Fibroblast of lung (primary cell): Measurements from ENCODE around the gene PAQR6. TPM values are rescaled to one million over a fixed set of nuclear protein-coding genes. Genes with fewer than 3 reads are reported as not detected.

Experiments used
- DNase-seq, 2 donors: peaks; one replicate each; pipeline versions ENCODE4 v3.0.0 to v3.0.0-alpha.2; 2010; ENCODE audit warnings: low read depth in 2 of 2
- H2AFZ ChIP-seq: 2 replicates; pipeline ENCODE4 v1.5.1; 2012; ENCODE audit warnings: low read length, control low read depth, inconsistent platforms
- H3K27ac ChIP-seq: 2 replicates; pipeline ENCODE4 v1.5.1; 2011; ENCODE audit warnings: low read length, control low read depth; ENCODE audit not compliant: insufficient read depth
- H3K27me3 ChIP-seq: 2 replicates; pipeline ENCODE4 v1.5.1; 2011; ENCODE audit warnings: mild to moderate bottlenecking, low read length; ENCODE audit not compliant: control insufficient read depth, insufficient read depth
- H3K36me3 ChIP-seq: 2 replicates; pipeline ENCODE4 v1.5.1; 2011; ENCODE audit warnings: low read length; ENCODE audit not compliant: control insufficient read depth, insufficient read depth
- H3K4me1 ChIP-seq: 2 replicates; pipeline ENCODE4 v1.5.1; 2011; ENCODE audit warnings: low read length; ENCODE audit not compliant: control insufficient read depth, insufficient read depth; ENCODE audit errors: extremely low read depth
- H3K4me2 ChIP-seq: 2 replicates; pipeline ENCODE4 v1.5.1; 2011; ENCODE audit warnings: low read length, control low read depth; ENCODE audit not compliant: insufficient read depth; ENCODE audit errors: extremely low read depth
- H3K4me3 ChIP-seq, 4 experiments: fragments of 200-600 bp in 1 of 4; sonication (generic) in 1 of 4; replicated peaks in 1 of 4; 2 replicates each; pipeline ENCODE4 v1.5.1; 2011 to 2016; ENCODE audit warnings: low read length in 4 of 4, low read depth in 3 of 4, mild to moderate bottlenecking in 3 of 4, control low read depth in 2 of 4, inconsistent platforms in 1 of 4, mixed read lengths in 1 of 4; ENCODE audit not compliant: insufficient read depth in 1 of 4; ENCODE audit errors: control extremely low read depth in 1 of 4
- H3K79me2 ChIP-seq: 2 replicates; pipeline ENCODE4 v1.5.1; 2012; ENCODE audit warnings: mild to moderate bottlenecking, low read length, inconsistent platforms; ENCODE audit not compliant: control insufficient read depth, insufficient read depth
- H3K9ac ChIP-seq: 2 replicates; pipeline ENCODE4 v1.5.1; 2011; ENCODE audit warnings: mild to moderate bottlenecking, low read length, control low read depth; ENCODE audit not compliant: insufficient read depth
- H3K9me3 ChIP-seq: 2 replicates; pipeline ENCODE4 v1.5.1; 2012; ENCODE audit warnings: low read depth, low read length; ENCODE audit not compliant: control insufficient read depth, insufficient read depth
- H4K20me1 ChIP-seq: 2 replicates; pipeline ENCODE4 v1.5.1; 2011; ENCODE audit warnings: low read length; ENCODE audit not compliant: control insufficient read depth, insufficient read depth; ENCODE audit errors: extremely low read depth
- EZH2 ChIP-seq: IDR thresholded peaks from 2 replicates; pipeline ENCODE4 v1.5.1; 2012; ENCODE audit warnings: low read length, control low read depth, mild to moderate bottlenecking; ENCODE audit errors: missing control alignments
- polyA plus RNA-seq, 2 donors: library from polyadenylated mRNA; depleted of rRNA in 1 of 2; stranded (reverse) in 1 of 2; unstranded in 1 of 2; fragments of >200 nt; gene quantifications; 2 replicates each; pipeline ENCODE4 v1.2.1, GENCODE V29; 2011 to 2012; ENCODE audit warnings: missing spikeins in 1 of 2
- total RNA-seq: library from RNA; depleted of rRNA; stranded (reverse); fragments of >200 nt; gene quantifications from 2 replicates; pipeline ENCODE4 v1.2.1, GENCODE V29; 2014
- TF ChIP-seq, protein P1 (sequence below), 2 donors: IDR thresholded peaks in 1 of 2; conservative IDR thresholded peaks in 1 of 2; 1 replicate in 1 of 2; 2 replicates in 1 of 2; pipeline ENCODE4 v1.5.1; 2011 to 2012; ENCODE audit warnings: low read length in 2 of 2, control low read depth in 1 of 2, inconsistent platforms in 1 of 2, low read depth in 1 of 2, mild to moderate bottlenecking in 1 of 2

Gene PAQR6
- total and polyA plus RNA-seq, 2 donors (not counting 1 experiment from before 2014, with no cell fraction given) = 0.17 to 0.33 TPM

GRCh38 chr1:156242738-156243137, 5.1 kb downstream of the PAQR6 start:
- DNase-seq = no peak
- Histone ChIP-seq H2AFZ (no peak overlapping the region), H3K36me3 (peaks cover 1% of the 10 kb centered on the region), H3K4me3 (no peak overlapping the region), H4K20me1 (no peaks in the 10 kb centered on the region), H3K9me3 (no peaks in the 10 kb centered on the region), H3K79me2 (no peaks in the 10 kb centered on the region), H3K4me2 (no peak overlapping the region), H3K9ac (no peak overlapping the region), H3K27ac (no peak overlapping the region), H3K4me1 (peaks cover 3% of the 10 kb centered on the region), H3K27me3 (peaks cover 10% of the 10 kb centered on the region)
- no peak for TF ChIP-seq EZH2
- TF ChIP-seq, protein P1, sequence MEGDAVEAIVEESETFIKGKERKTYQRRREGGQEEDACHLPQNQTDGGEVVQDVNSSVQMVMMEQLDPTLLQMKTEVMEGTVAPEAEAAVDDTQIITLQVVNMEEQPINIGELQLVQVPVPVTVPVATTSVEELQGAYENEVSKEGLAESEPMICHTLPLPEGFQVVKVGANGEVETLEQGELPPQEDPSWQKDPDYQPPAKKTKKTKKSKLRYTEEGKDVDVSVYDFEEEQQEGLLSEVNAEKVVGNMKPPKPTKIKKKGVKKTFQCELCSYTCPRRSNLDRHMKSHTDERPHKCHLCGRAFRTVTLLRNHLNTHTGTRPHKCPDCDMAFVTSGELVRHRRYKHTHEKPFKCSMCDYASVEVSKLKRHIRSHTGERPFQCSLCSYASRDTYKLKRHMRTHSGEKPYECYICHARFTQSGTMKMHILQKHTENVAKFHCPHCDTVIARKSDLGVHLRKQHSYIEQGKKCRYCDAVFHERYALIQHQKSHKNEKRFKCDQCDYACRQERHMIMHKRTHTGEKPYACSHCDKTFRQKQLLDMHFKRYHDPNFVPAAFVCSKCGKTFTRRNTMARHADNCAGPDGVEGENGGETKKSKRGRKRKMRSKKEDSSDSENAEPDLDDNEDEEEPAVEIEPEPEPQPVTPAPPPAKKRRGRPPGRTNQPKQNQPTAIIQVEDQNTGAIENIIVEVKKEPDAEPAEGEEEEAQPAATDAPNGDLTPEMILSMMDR (conservative IDR thresholded peaks at IDR 0.05 in 1 of 2, IDR thresholded peaks at IDR 0.05 in 1 of 2; ENCODE audit: low read depth in 1 of 2, low read length in 2 of 2) = no peak

DNA sequence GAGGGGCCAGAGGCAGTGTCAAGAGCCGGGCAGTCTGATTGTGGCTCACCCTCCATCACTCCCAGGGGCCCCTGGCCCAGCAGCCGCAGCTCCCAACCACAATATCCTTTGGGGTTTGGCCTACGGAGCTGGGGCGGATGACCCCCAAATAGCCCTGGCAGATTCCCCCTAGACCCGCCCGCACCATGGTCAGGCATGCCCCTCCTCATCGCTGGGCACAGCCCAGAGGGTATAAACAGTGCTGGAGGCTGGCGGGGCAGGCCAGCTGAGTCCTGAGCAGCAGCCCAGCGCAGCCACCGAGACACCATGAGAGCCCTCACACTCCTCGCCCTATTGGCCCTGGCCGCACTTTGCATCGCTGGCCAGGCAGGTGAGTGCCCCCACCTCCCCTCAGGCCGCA, 5.9 kb downstream of the PAQR6 start, which contains the start of gene BGLAP:
TSS of gene BGLAP (plus strand) at position 259 of the 400 bp plus-strand sequence. CDS start at position 307, 48 bp downstream.
- Histone ChIP-seq H3K4me1 (peaks cover 3% of the 10 kb centered on the region), H3K79me2 (no peaks in the 10 kb centered on the region), H3K9me3 (no peaks in the 10 kb centered on the region), H3K36me3 (peaks cover 1% of the 10 kb centered on the region), H3K4me3 (no peak within 1 kb of the TSS), H2AFZ (no peak within 1 kb of the TSS), H3K9ac (no peak within 1 kb of the TSS), H3K27ac (no peak within 1 kb of the TSS), H4K20me1 (no peaks in the 10 kb centered on the region), H3K27me3 (peaks cover 10% of the 10 kb centered on the region), H3K4me2 (no peak within 1 kb of the TSS)
- TF ChIP-seq EZH2 = no peak
- TF ChIP-seq, protein P1 (conservative IDR thresholded peaks at IDR 0.05 in 1 of 2, IDR thresholded peaks at IDR 0.05 in 1 of 2; ENCODE audit: low read depth in 1 of 2, low read length in 2 of 2) = no peak
- no peak for DNase-seq

GRCh38 chr1:156241311-156241811, 6.5 kb downstream of the PAQR6 start:
- TF ChIP-seq, protein P1 (conservative IDR thresholded peaks at IDR 0.05 in 1 of 2, IDR thresholded peaks at IDR 0.05 in 1 of 2; ENCODE audit: low read depth in 1 of 2, low read length in 2 of 2) = no peak
- TF ChIP-seq EZH2 = no peak
- Histone ChIP-seq H3K4me3 (no peak overlapping the region), H3K27me3 (peaks cover 10% of the 10 kb centered on the region), H3K4me2 (no peak overlapping the region), H3K9ac (no peak overlapping the region), H3K4me1 (peaks cover 3% of the 10 kb centered on the region), H4K20me1 (no peaks in the 10 kb centered on the region), H3K79me2 (no peaks in the 10 kb centered on the region), H3K9me3 (no peaks in the 10 kb centered on the region), H2AFZ (no peak overlapping the region), H3K36me3 (peaks cover 4% of the 10 kb centered on the region), H3K27ac (no peak overlapping the region)
- DNase-seq = peak; percentile 57 to 71
